ENCODE measurements around the gene TEX13A.
"Not testable (repeated sequence)": the region's sequence is repeated elsewhere in the genome, so short reads cannot be mapped to it uniquely, and the experiment has no call there.

Gene TEX13A, protein sequence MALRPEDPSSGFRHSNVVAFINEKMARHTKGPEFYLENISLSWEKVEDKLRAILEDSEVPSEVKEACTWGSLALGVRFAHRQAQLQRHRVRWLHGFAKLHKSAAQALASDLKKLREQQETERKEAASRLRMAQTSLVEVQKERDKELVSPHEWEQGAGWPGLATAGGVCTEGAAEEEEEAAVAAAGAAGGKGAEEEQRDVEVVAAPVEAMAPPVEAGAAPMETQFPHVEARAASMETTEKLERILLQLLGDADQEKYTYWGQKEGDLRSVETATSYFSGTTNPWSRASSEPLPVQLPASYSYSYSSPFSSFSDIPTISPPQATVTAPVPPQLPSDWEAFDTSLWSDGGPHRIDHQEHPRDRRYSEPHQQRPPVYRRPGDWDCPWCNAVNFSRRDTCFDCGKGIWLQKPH

GRCh38 chrX:105220636-105221035 lies at the start of gene TEX13A:
Gene TEX13A (minus strand): TSS chrX:105220694. CDS start chrX:105220397, 297 bp downstream.
- DNase-seq (ENCODE audit: low spot score), result no peak

DNA sequence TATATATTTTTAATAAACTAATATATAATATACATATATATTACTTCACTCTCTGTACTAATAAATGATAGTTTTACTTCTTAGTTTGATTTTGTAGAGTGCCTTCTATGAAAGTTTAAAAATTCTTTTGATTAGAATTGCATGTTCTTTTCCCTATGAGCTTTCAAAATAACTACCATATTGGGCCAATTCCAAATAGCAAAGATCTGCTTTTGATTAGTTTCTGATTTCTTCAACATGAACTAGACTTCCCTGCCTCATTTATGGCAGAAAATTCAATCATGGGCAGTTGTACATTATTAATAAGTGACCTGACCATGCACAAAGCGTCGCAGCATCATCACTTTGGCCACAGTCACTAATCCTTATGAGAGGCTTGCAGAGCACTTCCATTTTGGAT lies 48.9 kb upstream of the TEX13A start:
- DNase-seq (ENCODE audit: low spot score), result no peak

- no peak for DNase-seq (ENCODE audit: low spot score)
Observed at GRCh38 chrX:105267167-105267566, 46.7 kb upstream of the TEX13A start.

GRCh38 chrX:105266456-105266855 lies 46.0 kb upstream of the TEX13A start:
- DNase-seq (ENCODE audit: low spot score), result no peak

GRCh38 chrX:105265093-105265492 lies 44.6 kb upstream of the TEX13A start:
- no peak for DNase-seq (ENCODE audit: low spot score)

DNA sequence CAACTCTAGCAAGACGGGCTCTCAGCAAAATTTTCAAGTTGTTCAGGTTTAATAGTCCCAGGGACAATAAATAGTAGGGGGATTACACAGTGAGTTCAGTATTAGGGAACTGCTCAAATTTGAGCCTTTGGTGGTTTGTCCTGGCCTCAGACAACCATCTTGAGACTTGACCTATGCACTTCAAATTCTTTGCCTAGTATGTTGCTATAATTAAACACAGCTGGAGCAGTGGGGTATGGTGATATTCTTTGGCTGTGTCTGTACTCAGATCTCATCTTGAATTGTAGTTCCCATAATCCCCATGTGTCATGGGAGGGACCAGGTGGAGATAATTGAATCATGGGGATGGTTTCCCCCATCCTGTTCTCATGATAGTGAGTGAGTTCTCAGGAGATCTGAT lies 43.3 kb upstream of the TEX13A start:
- DNase-seq (ENCODE audit: low spot score), result no peak

GRCh38 chrX:105263171-105263570 lies 42.7 kb upstream of the TEX13A start:
- DNase-seq (ENCODE audit: low spot score), result no peak

DNA sequence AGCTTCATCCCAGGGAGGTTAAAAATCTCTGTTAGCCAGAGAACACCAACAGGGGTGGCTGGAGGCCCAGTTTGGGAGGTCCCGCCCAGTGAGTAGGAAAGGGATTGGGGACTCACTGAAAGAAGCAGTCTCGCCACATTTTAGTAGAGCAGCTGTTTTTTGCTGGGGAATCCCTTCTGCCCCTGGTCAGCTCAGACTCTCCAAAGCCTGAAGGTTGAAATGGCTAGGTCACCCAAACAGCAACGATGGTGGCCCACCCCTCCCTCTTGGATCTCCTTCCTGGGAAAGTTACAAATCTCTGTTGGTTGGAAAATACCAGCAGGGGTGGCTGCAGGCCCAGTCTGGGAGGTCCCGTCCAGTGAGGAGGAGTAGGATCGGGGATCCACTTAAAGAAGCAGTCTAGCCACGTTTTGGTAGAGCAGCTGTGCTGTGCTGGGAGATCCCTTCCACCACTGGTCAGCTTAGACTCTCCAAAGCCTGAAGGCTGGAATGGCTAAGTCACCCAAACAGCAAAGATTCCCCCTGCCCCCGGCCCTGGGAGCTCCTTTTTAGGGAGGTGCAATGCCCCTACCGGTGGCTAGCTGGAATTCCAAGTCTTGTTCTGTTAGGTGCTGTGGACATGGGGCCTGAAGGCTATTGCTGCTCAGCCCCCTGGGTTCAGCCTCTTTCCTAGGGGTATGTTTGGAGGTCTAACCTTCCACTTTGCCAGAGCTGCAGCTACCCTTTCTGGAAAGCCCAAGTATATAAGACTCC lies 40.0 kb upstream of the TEX13A start:
- no peak for DNase-seq (ENCODE audit: low spot score)

DNA sequence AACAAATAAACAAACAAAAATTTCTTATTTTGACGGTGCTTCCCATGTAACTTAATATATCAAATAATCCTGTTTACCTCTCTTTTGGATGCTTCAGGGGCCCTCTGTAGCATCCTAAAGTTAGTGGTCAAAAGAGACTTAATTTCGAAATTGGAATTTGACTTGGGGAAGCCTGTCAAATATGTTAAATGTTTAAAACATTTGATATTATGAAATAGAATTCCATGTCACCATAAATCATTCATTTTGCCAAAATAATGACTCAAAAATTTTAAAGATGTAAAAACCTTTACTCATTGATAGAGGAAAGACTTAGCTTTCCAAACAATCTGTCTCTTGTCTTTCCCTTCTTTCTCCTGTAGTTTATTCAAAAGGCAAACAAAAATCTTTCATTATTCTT lies 20.6 kb upstream of the TEX13A start:
- DNase-seq (ENCODE audit: low spot score), result no peak

- DNase-seq (ENCODE audit: low spot score), result not testable (repeated sequence)
Observed at GRCh38 chrX:105237407-105237806, 16.9 kb upstream of the TEX13A start.

GRCh38 chrX:105229146-105229545 lies 8.7 kb upstream of the TEX13A start:
- DNase-seq (ENCODE audit: low spot score), result no peak

DNA sequence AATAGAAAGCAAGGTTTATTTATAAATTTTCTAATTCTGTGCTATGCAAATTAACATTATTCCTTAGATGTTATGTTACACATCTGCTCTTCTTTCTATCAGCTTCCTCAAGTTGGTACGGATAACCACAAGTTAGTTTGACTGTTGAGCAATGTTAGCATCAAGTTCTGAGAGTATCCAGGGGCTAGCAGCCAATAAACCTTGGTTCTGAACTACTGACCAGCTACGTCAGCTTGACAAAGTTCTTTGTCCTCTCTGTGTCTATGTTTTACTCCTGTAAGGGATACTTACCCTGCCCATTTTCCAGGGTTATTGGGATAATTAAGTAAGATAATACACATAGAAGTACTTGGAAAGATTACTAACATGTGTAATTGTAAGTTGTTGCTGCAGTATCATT lies 8.1 kb upstream of the TEX13A start:
- no peak for DNase-seq (ENCODE audit: low spot score)

GRCh38 chrX:105226499-105226898 lies 6.0 kb upstream of the TEX13A start:
- DNase-seq (ENCODE audit: low spot score), result no peak

DNA sequence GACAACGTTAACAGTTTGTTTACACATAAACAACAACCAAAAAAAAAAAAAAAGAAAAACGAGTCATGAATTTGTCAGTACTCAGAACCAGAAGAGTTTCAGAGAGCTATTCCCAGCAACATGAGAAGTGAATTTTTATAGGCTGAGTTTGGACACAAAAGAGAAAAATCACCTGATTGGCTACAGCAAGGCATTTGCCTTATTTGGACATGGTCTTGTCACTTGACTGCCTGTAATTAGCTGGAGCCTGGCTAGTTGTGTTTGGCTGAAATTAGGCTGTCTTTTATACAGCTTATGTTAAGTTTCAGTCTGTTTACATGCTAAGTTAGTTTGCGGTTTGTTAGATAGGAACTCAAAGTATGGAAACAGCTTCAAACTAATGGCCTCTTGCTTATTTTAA lies 880 bp upstream of the TEX13A start:
- DNase-seq (ENCODE audit: low spot score), result no peak

DNA sequence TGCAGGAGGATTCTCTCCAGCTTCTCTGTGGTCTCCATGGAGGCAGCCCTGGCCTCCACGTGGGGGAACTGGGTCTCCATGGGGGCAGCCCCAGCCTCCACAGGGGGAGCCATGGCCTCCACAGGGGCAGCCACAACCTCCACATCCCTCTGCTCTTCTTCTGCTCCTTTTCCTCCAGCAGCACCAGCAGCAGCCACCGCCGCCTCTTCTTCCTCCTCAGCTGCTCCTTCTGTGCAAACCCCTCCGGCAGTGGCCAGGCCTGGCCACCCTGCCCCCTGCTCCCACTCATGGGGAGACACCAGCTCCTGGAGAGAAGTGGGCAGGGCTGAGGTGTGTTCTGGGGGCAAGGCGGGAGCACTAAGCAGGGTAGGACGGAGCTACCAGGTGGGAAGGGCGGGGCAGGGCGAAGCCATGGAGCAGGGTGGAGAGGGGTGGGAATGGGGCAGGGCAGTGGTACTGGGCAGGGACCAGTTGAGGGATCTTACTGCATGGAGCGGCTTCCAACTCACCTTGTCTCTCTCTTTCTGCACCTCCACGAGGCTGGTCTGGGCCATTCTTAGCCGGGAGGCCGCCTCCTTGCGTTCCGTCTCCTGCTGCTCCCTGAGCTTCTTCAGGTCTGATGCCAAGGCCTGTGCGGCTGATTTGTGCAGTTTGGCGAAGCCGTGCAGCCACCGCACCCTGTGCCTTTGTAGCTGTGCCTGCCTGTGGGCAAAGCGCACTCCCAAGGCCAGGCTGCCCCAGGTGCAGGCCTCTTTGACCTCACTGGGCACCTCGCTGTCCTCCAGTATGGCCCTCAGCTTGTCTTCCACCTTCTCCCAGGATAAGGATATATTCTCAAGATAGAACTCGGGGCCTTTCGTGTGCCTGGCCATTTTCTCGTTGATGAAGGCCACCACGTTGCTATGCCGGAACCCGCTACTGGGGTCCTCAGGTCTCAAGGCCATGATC lies 766 bp downstream of the TEX13A start:
- DNase-seq (ENCODE audit: low spot score), result no peak

- DNase-seq (ENCODE audit: low spot score), result no peak
Observed at GRCh38 chrX:105211066-105211575, 9.4 kb downstream of the TEX13A start.

GRCh38 chrX:105210258-105210657 lies 10.2 kb downstream of the TEX13A start:
- DNase-seq (ENCODE audit: low spot score), result no peak

- no peak for DNase-seq (ENCODE audit: low spot score)
Observed at GRCh38 chrX:105209406-105209805, 11.1 kb downstream of the TEX13A start.

GRCh38 chrX:105191878-105192277 lies 28.6 kb downstream of the TEX13A start:
- peak; percentile 6 for DNase-seq (ENCODE audit: low spot score)

GRCh38 chrX:105190252-105190853 lies 30.1 kb downstream of the TEX13A start:
- peak; percentile 6 for DNase-seq (ENCODE audit: low spot score)

GRCh38 chrX:105189093-105189492 lies 31.4 kb downstream of the TEX13A start:
- DNase-seq (ENCODE audit: low spot score), result no peak

DNA sequence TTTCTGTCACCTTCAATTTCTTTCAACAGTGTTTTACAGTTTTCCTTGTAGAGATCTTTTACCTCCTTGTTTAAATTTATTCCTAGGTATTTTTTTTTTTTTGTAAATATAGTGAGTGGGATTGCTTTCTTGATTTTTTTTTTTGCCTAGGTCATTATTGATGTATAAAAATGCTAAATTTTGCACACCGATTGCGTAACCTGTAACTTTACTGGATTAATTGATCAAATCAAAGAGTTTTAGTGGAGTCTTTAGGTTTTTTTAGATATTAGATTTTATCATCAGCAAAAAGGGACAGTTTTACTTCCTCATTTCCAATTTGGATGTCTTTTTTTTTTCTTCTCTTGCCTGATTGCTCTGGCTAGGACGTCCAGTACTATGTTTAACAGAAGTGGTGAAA lies 40.9 kb downstream of the TEX13A start:
- no peak for DNase-seq (ENCODE audit: low spot score)

All from AG20443 (cell line).